Endodermal cell (in vitro differentiated cells): Measurements from ENCODE around the gene IQGAP2. TPM values are rescaled to one million over a fixed set of nuclear protein-coding genes. Genes with fewer than 3 reads are reported as not detected.

Source experiments
- DNase-seq: peaks from one replicate; pipeline ENCODE4 v3.0.0-alpha.2; 2017
- H3K27ac ChIP-seq: 2 replicates; pipeline ENCODE4 v1.5.1; 2013; ENCODE audit warnings: mild to moderate bottlenecking, low read depth, low read length, moderate library complexity
- H3K27me3 ChIP-seq: 2 replicates; pipeline ENCODE4 v1.6.1; 2013; ENCODE audit warnings: mild to moderate bottlenecking, low read length, moderate library complexity; ENCODE audit not compliant: insufficient read depth, control insufficient read depth, poor library complexity, severe bottlenecking
- H3K36me3 ChIP-seq: 2 replicates; pipeline ENCODE4 v1.7.0; 2013; ENCODE audit warnings: mild to moderate bottlenecking, low read length, moderate library complexity; ENCODE audit not compliant: control insufficient read depth, insufficient read depth
- H3K4me1 ChIP-seq: one replicate; pipeline ENCODE4 v1.7.0; 2013; ENCODE audit warnings: low read length; ENCODE audit not compliant: control insufficient read depth, insufficient read depth
- H3K4me3 ChIP-seq: 2 replicates; pipeline ENCODE4 v1.5.1; 2013; ENCODE audit warnings: mild to moderate bottlenecking, low read length, moderate library complexity
- H3K9ac ChIP-seq: 2 replicates; pipeline ENCODE4 v1.6.1; 2013; ENCODE audit warnings: mild to moderate bottlenecking, low read length, moderate library complexity; ENCODE audit not compliant: poor library complexity, severe bottlenecking; ENCODE audit errors: extremely low read depth
- H3K9me3 ChIP-seq: 2 replicates; pipeline ENCODE4 v1.6.1; 2013; ENCODE audit warnings: mild to moderate bottlenecking, low read length, moderate library complexity; ENCODE audit not compliant: control insufficient read depth
- H3K27ac Mint-ChIP-seq: 2 replicates; pipeline ENCODE4 v1.8.0; 2020; ENCODE audit warnings: mixed read lengths
- H3K27me3 Mint-ChIP-seq: 2 replicates; pipeline ENCODE4 v1.8.0; 2021; ENCODE audit warnings: mild to moderate bottlenecking, mixed read lengths; ENCODE audit not compliant: insufficient read depth
- H3K36me3 Mint-ChIP-seq: 2 replicates; pipeline ENCODE4 v1.8.0; 2020; ENCODE audit warnings: low read depth, mixed read lengths
- H3K4me1 Mint-ChIP-seq: 2 replicates; pipeline ENCODE4 v1.8.0; 2020; ENCODE audit warnings: mixed read lengths
- H3K4me3 Mint-ChIP-seq: 2 replicates; pipeline ENCODE4 v1.8.0; 2020; ENCODE audit warnings: mild to moderate bottlenecking, moderate library complexity, mixed read lengths
- H3K9me3 Mint-ChIP-seq: 2 replicates; pipeline ENCODE4 v1.8.0; 2020; ENCODE audit warnings: mild to moderate bottlenecking, mixed read lengths
- WGBS, 2 experiments: methylation state at CpG; one replicate each; pipeline versions ENCODE4 v1.1.5 to v1.1.7; 2013; ENCODE audit warnings: missing lambda C conversion rate in 2 of 2, mixed read lengths in 1 of 2; ENCODE audit not compliant: insufficient coverage in 1 of 2, insufficient read length in 1 of 2; 5-methylcytosine and 5-hydroxymethylcytosine counted together
- total RNA-seq, 2 donors: library from RNA; stranded (reverse); fragmentation: NEBNext Ultra II Directional in 1 of 2; extraction: Animal tissue kit (Norgen Biotek cat#: 25700) in 1 of 2; gene quantifications; 2 replicates in 1 of 2; 3 replicates in 1 of 2; pipeline ENCODE4 v1.2.1, GENCODE V29; 2021
- TF ChIP-seq, protein P1 (sequence below): fragments of 200-600 bp; sonication (generic); conservative IDR thresholded peaks from 2 replicates; pipeline ENCODE4 v1.5.0; 2021; ENCODE audit warnings: antibody characterized with exemption, mild to moderate bottlenecking

The IQGAP2 gene
- total RNA-seq, 2 donors from 2014 or later = 8.3 to 19.4 TPM

DNA sequence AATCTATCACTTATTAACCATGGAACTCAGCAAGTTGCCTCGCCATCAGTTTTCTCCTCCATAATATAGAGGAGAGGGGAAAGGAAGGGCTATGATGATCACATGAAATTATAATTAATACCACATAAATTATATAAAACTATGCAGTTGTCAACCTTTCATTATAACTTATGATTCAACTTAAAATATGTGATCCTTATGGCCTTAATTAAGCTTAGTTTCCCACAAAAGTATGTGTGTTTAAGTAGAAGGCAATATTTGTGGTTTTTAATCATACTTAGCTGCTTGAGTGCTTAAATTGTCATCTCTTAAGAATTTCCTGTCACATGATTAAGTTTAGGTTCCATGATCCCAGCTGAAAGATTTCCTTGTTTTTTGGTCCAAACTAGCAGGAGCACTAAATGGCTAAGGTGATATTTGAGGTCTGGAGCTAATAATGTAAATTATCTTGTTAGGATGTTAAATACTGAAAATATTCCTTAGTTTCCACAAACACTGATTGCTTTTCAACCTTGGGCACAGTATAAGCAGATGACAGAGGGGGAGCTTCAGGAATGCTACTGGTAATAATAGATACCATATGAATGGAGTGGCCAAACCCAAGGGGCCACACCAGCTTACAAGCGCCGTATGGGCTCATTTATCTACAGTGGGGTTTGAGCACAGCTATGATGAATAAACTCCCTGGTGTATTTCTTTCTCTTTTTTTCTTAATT is 286.4 kb downstream of the IQGAP2 start:
- H3K4me3 Mint-ChIP-seq = no peak overlapping the region
- Histone ChIP-seq H3K36me3 (no peaks in the 10 kb centered on the region), H3K9ac (no peak overlapping the region), H3K4me1 (no peaks in the 10 kb centered on the region), H3K9me3 (no peaks in the 10 kb centered on the region), H3K27me3 (no peaks in the 10 kb centered on the region), H3K4me3 (no peak overlapping the region), H3K27ac (no peak overlapping the region)
- 93% methylated on average over 2 of the region's 3 CpGs; no CpG with 5 or more reads in 1 of the 2 experiments for whole genome bisulfite sequencing, 2 experiments
- H3K9me3 Mint-ChIP-seq = no peaks in the 10 kb centered on the region
- TF ChIP-seq, protein P1, sequence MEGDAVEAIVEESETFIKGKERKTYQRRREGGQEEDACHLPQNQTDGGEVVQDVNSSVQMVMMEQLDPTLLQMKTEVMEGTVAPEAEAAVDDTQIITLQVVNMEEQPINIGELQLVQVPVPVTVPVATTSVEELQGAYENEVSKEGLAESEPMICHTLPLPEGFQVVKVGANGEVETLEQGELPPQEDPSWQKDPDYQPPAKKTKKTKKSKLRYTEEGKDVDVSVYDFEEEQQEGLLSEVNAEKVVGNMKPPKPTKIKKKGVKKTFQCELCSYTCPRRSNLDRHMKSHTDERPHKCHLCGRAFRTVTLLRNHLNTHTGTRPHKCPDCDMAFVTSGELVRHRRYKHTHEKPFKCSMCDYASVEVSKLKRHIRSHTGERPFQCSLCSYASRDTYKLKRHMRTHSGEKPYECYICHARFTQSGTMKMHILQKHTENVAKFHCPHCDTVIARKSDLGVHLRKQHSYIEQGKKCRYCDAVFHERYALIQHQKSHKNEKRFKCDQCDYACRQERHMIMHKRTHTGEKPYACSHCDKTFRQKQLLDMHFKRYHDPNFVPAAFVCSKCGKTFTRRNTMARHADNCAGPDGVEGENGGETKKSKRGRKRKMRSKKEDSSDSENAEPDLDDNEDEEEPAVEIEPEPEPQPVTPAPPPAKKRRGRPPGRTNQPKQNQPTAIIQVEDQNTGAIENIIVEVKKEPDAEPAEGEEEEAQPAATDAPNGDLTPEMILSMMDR = no peak
- no peak for DNase-seq
- no peaks in the 10 kb centered on the region for H3K36me3 Mint-ChIP-seq
- H3K27ac Mint-ChIP-seq = no peak overlapping the region
- peaks cover 14% of the 10 kb centered on the region for H3K4me1 Mint-ChIP-seq
- no peaks in the 10 kb centered on the region for H3K27me3 Mint-ChIP-seq

DNA sequence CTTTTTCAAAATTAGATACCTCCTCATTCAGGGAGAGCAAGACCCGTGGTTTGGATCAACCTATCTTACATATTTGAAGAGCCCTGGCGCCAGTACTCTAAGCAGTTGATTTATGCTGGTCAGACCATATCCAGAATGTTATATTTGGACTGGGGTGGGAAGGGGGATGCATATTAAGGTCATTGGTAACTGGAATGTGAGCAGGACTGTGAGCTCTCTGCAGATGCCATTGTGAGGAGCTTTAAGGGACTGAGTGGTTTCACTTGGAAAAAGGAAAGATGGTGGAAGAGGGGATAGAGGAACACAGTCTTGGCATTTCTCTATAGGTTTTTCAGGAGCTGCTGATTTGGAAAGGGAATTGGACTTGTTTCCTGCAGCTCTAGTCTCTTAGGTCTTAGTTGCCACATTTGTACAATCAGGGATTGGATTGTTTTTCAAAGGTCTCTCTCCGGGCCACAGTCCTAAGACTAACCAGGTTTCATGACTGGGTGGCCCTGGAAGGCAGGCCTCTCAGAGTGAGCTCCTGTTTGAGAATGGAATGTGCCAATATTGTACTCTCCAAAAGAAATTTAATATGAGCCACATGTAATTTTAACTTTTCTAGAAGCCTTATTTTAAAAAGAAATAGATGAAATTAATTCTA is 287.1 kb downstream of the IQGAP2 start:
- no peaks in the 10 kb centered on the region for H3K36me3 Mint-ChIP-seq
- H3K4me3 ChIP-seq = no peak overlapping the region
- H3K27ac Mint-ChIP-seq = no peak overlapping the region
- no peaks in the 10 kb centered on the region for H3K9me3 Mint-ChIP-seq
- H3K4me3 Mint-ChIP-seq = no peak overlapping the region
- H3K27me3 ChIP-seq = no peaks in the 10 kb centered on the region
- TF ChIP-seq, protein P1 = no peak
- H3K4me1 Mint-ChIP-seq = peaks cover 9% of the 10 kb centered on the region
- 95% methylated on average over 3 of the region's 3 CpGs; no CpG with 5 or more reads in 1 of the 2 experiments for WGBS, 2 experiments
- no peak overlapping the region for H3K27ac ChIP-seq
- no peak for DNase-seq
- H3K36me3 ChIP-seq = no peaks in the 10 kb centered on the region
- no peaks in the 10 kb centered on the region for H3K27me3 Mint-ChIP-seq
- H3K9me3 ChIP-seq = no peaks in the 10 kb centered on the region
- no peaks in the 10 kb centered on the region for H3K4me1 ChIP-seq
- no peak overlapping the region for H3K9ac ChIP-seq

DNA sequence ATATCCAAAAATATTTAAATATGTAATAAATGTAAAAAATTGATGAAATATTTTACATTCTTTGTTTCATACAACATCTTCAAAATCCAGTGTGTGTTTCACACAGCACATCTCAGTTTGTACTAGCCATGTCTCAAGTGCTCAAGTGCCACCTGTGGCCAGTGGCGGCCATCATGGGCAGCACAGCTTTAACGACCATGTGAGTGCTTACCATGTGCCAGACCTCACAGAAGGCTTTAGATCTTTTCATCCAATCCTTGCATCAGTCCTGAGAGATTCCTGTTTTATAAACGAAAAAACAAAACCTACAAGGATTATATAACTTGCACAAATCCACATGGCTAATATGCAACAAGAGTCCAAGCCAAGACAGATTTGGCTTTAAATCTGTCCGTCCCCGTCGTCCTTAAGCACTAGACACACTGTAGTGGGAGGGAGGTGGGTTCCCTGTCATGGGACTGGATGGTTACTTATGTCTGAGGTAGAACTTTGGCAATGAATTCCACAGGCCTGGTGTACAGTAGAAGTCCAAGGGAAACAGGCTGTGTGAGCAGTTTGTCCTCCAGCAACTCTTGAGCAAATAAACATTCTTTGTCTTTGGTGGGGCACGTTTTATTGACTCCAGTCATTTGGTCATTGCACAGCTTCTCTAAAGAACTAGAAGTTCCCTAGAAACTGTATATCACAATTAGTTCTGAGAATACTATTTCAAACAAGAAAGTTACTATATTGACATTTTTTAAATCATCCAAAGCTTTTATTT is 287.8 kb downstream of the IQGAP2 start:
- Mint-ChIP-seq H3K4me3 (no peak overlapping the region), H3K9me3 (no peaks in the 10 kb centered on the region), H3K4me1 (peaks cover 9% of the 10 kb centered on the region), H3K36me3 (no peaks in the 10 kb centered on the region), H3K27me3 (no peaks in the 10 kb centered on the region), H3K27ac (no peak overlapping the region)
- H3K36me3 ChIP-seq = no peaks in the 10 kb centered on the region
- DNase-seq = no peak
- H3K4me1 ChIP-seq = no peaks in the 10 kb centered on the region
- TF ChIP-seq, protein P1 = no peak
- H3K9ac ChIP-seq = no peak overlapping the region
- H3K4me3 ChIP-seq = no peak overlapping the region
- H3K9me3 ChIP-seq = no peaks in the 10 kb centered on the region
- 91 to 100% methylated on average over 3 to 7 of the region's 7 CpGs for WGBS, 2 experiments
- H3K27me3 ChIP-seq = no peaks in the 10 kb centered on the region
- H3K27ac ChIP-seq = no peak overlapping the region
